ENCODE results near the gene HSPA1B. TPM values are rescaled to one million over a fixed set of nuclear protein-coding genes. Genes with fewer than 3 reads are reported as not detected.
"Not testable (repeated sequence)": the region's sequence is repeated elsewhere in the genome, so short reads cannot be mapped to it uniquely, and the experiment has no call there.

The HSPA1B gene
- total RNA-seq, 2 experiments from 2014 or later = 60.9 to 177 TPM

DNA sequence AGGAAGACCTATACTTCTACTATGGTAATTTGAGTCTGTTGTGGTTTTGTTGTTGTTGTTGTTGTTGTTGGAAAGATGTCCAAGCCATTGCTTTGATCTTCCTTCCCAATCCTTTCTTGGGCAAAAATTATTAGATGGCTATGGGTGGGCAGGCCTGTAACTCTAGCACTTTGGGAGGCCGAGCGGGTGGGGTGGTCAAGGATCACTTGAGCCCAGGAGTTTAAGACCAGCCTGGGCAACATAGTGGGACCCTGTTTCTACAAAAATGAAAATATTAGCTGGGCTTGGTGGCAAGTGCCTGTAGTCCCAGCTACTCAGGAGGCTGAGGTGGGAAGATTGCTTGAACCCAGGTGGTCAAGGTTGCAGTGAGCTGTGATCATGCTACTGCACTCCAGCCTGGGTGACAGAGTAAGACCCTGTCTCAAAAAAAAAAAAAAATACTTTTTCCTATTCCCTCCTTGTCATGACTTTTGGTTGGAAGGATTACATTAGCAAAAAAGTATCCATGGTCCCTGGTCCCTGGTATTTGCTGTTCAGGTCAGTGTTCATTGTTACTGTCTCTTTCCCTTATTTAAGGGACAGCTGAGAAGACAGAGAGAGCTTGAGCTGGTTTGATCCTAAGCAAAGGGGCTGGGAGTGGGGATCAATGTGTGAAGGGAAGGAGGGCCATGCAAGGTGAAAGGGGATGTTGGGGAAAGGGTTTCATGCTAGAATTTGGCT, 23.4 kb downstream of the HSPA1B start:
- Histone ChIP-seq H3K4me2 (ENCODE audit: low read length) (no peak overlapping the region), H4K20me1 (ENCODE audit: insufficient read depth, low read length) (no peaks in the 10 kb centered on the region), H3K4me3 (ENCODE audit: low read depth, low read length, poor library complexity, severe bottlenecking) (no peak overlapping the region), H3K9me3 (ENCODE audit: low read length) (0 out of 2 replicates have a peak, but pooled peaks cover 3% of the 10 kb centered on the region), H3K27ac (ENCODE audit: low read depth, low read length, poor library complexity, severe bottlenecking) (no peak overlapping the region), H3K4me1 (ENCODE audit: insufficient read depth, low read length, poor library complexity, severe bottlenecking) (no peaks in the 10 kb centered on the region), H2AFZ (ENCODE audit: low read length) (no peak overlapping the region), H3K79me2 (ENCODE audit: insufficient read depth, low read depth, low read length) (no peaks in the 10 kb centered on the region), H3K36me3 (ENCODE audit: insufficient read depth, low read length) (no peaks in the 10 kb centered on the region), H3K9me2 (ENCODE audit: insufficient read depth, low read length) (no peaks in the 10 kb centered on the region)
- ChIA-PET CTCF (ENCODE audit: unreplicated experiment) (no interaction called here), POLR2A (interaction anchor here (0.7 to 1.0 kb wide), 4 partner anchors 12 to 268 kb away, joined by 3 to 7 read pairs (median 4); partner anchors contain the start of gene NEU1)
- intact Hi-C loops (cut with micrococcal nuclease; ENCODE audit: unreplicated experiment) = no loop called here
- no peak for TF ChIP-seq EZH2phosphoT487 (IDR thresholded peaks at IDR 0.05; ENCODE audit: borderline replicate concordance, low read depth, low read length)
- TF ChIP-seq CTCF (conservative IDR thresholded peaks at IDR 0.05; ENCODE audit: low read length) = no peak
- no TSS peak for BruUV-seq (replicated peaks)
- DNase-seq (ENCODE audit: low spot score) = no peak

DNA sequence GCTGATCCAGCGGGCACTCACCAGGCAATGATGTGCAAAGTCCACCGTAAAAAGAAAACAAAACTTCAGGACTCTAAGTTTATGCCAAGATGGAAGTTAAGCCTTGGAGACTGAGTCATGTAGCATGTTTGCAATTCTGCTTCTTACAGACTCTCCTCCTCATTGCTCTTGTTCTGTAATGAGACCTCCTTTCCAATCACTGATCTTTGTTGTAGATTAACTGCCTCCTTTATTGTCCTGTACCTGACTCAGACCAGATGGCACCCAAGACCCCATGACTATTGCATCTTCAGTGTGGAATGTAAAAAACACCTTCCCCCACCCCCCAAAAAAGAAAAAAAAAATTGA, 23.9 kb downstream of the HSPA1B start:
- H3K4me1 ChIP-seq (ENCODE audit: insufficient read depth, low read length, poor library complexity, severe bottlenecking) = no peaks in the 10 kb centered on the region
- no peak for DNase-seq (ENCODE audit: low spot score)
- H3K79me2 ChIP-seq (ENCODE audit: insufficient read depth, low read depth, low read length) = no peaks in the 10 kb centered on the region
- H3K9me2 ChIP-seq (ENCODE audit: insufficient read depth, low read length) = no peaks in the 10 kb centered on the region
- H3K4me2 ChIP-seq (ENCODE audit: low read length) = no peak overlapping the region
- no TSS peak for BruUV-seq (replicated peaks)
- POLR2A ChIA-PET = interaction anchor here (1.0 kb wide), 2 partner anchors 11 to 19 kb away, joined by 3 to 7 read pairs; partner anchors contain the start of gene NEU1
- H3K36me3 ChIP-seq (ENCODE audit: insufficient read depth, low read length) = no peaks in the 10 kb centered on the region
- TF ChIP-seq EZH2phosphoT487 (IDR thresholded peaks at IDR 0.05; ENCODE audit: borderline replicate concordance, low read depth, low read length) = no peak
- TF ChIP-seq CTCF (conservative IDR thresholded peaks at IDR 0.05; ENCODE audit: low read length) = no peak
- H3K27ac ChIP-seq (ENCODE audit: low read depth, low read length, poor library complexity, severe bottlenecking) = no peak overlapping the region
- intact Hi-C loops (cut with micrococcal nuclease; ENCODE audit: unreplicated experiment) = no loop called here
- CTCF ChIA-PET (ENCODE audit: unreplicated experiment) = no interaction called here
- no peaks in the 10 kb centered on the region for H4K20me1 ChIP-seq (ENCODE audit: insufficient read depth, low read length)
- 0 out of 2 replicates have a peak, but pooled peaks cover 3% of the 10 kb centered on the region for H3K9me3 ChIP-seq (ENCODE audit: low read length)
- no peak overlapping the region for H3K4me3 ChIP-seq (ENCODE audit: low read depth, low read length, poor library complexity, severe bottlenecking)
- no peak overlapping the region for H2AFZ ChIP-seq (ENCODE audit: low read length)

DNA sequence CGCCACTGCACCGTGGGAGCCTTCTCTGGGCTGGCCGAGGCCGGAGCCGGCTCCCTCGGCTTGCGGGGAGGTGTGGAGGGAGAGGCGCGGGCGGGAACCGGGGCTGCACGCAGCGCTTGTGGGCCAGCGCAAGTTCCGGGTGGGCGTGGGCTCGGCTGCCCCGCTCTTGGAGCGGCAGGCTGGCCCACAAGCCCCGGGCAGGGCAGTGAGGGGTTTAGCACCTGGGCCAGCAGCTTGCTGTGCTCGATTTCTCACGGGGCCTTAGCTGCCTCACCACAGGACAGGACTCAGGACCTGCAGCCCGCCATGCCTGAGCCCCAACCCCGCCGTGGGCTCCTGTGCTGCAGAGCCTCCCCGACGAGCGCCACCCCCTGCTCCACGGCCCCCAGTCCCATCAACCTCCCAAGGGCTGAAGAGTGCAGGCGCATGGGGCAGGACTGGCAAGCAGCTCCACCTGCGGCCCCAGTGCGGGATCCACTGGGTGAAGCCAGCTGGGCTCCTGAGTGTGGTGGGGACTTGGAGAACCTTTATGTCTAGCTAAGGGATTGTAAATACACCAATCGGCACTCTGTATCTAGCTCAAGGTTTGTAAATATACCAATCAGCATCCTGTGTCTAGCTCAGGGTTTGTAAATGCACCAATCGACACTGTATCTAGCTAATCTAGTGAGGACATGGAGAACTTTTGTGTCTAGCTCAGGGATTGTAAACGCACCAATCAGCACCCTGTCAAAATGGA, 24.6 kb downstream of the HSPA1B start:
- H3K79me2 ChIP-seq (ENCODE audit: insufficient read depth, low read depth, low read length); H3K9me3 ChIP-seq (ENCODE audit: low read length); intact Hi-C loops (cut with micrococcal nuclease; ENCODE audit: unreplicated experiment); H3K9me2 ChIP-seq (ENCODE audit: insufficient read depth, low read length); H4K20me1 ChIP-seq (ENCODE audit: insufficient read depth, low read length); H3K4me1 ChIP-seq (ENCODE audit: insufficient read depth, low read length, poor library complexity, severe bottlenecking); H2AFZ ChIP-seq (ENCODE audit: low read length); BruUV-seq (replicated peaks); H3K4me3 ChIP-seq (ENCODE audit: low read depth, low read length, poor library complexity, severe bottlenecking); CTCF ChIA-PET (ENCODE audit: unreplicated experiment); H3K27ac ChIP-seq (ENCODE audit: low read depth, low read length, poor library complexity, severe bottlenecking); H3K4me2 ChIP-seq (ENCODE audit: low read length); DNase-seq (ENCODE audit: low spot score); H3K36me3 ChIP-seq (ENCODE audit: insufficient read depth, low read length): not testable (repeated sequence)
- POLR2A ChIA-PET = interaction anchor here (1.0 to 1.2 kb wide), 2 partner anchors 11 to 46 kb away, joined by 3 to 6 read pairs; partner anchors contain the start of genes EHMT2 and NEU1

- CTCF ChIA-PET (ENCODE audit: unreplicated experiment); H3K4me3 ChIP-seq (ENCODE audit: low read depth, low read length, poor library complexity, severe bottlenecking); H3K4me2 ChIP-seq (ENCODE audit: low read length); H3K36me3 ChIP-seq (ENCODE audit: insufficient read depth, low read length); H2AFZ ChIP-seq (ENCODE audit: low read length); H4K20me1 ChIP-seq (ENCODE audit: insufficient read depth, low read length); DNase-seq (ENCODE audit: low spot score); intact Hi-C loops (cut with micrococcal nuclease; ENCODE audit: unreplicated experiment); BruUV-seq (replicated peaks); H3K9me3 ChIP-seq (ENCODE audit: low read length); H3K4me1 ChIP-seq (ENCODE audit: insufficient read depth, low read length, poor library complexity, severe bottlenecking); H3K79me2 ChIP-seq (ENCODE audit: insufficient read depth, low read depth, low read length); H3K9me2 ChIP-seq (ENCODE audit: insufficient read depth, low read length); H3K27ac ChIP-seq (ENCODE audit: low read depth, low read length, poor library complexity, severe bottlenecking): not testable (repeated sequence)
- POLR2A ChIA-PET = interaction anchor here (0.9 kb wide), 1 partner anchor 19 kb away, joined by 3 read pairs; no protein-coding TSS in a partner anchor
These were observed 30.2 kb downstream of the HSPA1B start for GRCh38 chr6:31857774-31858173.

Data from OCI-LY7 (cell line).